ENCODE data around the gene ABLIM2.

DNA sequence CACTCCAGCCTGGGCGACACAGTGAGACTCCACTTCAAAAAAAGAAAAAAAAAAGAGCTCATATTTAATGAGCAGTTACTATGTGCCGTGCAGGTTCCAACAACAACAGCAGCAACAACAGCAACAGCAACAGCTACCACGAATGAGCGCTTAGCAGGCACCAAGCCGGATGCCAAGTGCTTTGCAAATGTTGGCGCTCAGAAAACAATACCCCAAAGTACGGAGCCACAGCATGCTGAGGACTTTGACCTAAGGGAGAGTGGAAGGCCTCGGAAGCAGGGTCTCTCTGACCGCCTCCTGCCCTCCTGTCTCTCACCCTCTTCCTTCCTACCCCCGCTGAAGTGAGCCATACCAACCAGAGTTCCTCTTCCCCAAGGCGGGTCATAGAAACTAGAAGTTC, 116.7 kb downstream of the ABLIM2 start:
- TF ChIP-seq, protein P1, sequence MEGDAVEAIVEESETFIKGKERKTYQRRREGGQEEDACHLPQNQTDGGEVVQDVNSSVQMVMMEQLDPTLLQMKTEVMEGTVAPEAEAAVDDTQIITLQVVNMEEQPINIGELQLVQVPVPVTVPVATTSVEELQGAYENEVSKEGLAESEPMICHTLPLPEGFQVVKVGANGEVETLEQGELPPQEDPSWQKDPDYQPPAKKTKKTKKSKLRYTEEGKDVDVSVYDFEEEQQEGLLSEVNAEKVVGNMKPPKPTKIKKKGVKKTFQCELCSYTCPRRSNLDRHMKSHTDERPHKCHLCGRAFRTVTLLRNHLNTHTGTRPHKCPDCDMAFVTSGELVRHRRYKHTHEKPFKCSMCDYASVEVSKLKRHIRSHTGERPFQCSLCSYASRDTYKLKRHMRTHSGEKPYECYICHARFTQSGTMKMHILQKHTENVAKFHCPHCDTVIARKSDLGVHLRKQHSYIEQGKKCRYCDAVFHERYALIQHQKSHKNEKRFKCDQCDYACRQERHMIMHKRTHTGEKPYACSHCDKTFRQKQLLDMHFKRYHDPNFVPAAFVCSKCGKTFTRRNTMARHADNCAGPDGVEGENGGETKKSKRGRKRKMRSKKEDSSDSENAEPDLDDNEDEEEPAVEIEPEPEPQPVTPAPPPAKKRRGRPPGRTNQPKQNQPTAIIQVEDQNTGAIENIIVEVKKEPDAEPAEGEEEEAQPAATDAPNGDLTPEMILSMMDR (IDR thresholded peaks at IDR 0.05; ENCODE audit: poor library complexity, severe bottlenecking), result no peak
- TF ChIP-seq SMC3 (conservative IDR thresholded peaks at IDR 0.05; ENCODE audit: poor library complexity) (no peak), EP300 (conservative IDR thresholded peaks at IDR 0.05; ENCODE audit: poor library complexity, severe bottlenecking) (no peak), TAF1 (IDR thresholded peaks at IDR 0.05; ENCODE audit: low read depth) (no peak), EZH2 (IDR thresholded peaks at IDR 0.05; ENCODE audit: borderline replicate concordance, insufficient read depth, low read length, poor library complexity, severe bottlenecking) (no peak), POLR2AphosphoS5 (IDR thresholded peaks at IDR 0.05) (no peak), MXI1 (conservative IDR thresholded peaks at IDR 0.05; ENCODE audit: poor library complexity, severe bottlenecking) (no peak), RAD21 (conservative IDR thresholded peaks at IDR 0.05) (no peak)
- TF ChIP-seq, protein P2, sequence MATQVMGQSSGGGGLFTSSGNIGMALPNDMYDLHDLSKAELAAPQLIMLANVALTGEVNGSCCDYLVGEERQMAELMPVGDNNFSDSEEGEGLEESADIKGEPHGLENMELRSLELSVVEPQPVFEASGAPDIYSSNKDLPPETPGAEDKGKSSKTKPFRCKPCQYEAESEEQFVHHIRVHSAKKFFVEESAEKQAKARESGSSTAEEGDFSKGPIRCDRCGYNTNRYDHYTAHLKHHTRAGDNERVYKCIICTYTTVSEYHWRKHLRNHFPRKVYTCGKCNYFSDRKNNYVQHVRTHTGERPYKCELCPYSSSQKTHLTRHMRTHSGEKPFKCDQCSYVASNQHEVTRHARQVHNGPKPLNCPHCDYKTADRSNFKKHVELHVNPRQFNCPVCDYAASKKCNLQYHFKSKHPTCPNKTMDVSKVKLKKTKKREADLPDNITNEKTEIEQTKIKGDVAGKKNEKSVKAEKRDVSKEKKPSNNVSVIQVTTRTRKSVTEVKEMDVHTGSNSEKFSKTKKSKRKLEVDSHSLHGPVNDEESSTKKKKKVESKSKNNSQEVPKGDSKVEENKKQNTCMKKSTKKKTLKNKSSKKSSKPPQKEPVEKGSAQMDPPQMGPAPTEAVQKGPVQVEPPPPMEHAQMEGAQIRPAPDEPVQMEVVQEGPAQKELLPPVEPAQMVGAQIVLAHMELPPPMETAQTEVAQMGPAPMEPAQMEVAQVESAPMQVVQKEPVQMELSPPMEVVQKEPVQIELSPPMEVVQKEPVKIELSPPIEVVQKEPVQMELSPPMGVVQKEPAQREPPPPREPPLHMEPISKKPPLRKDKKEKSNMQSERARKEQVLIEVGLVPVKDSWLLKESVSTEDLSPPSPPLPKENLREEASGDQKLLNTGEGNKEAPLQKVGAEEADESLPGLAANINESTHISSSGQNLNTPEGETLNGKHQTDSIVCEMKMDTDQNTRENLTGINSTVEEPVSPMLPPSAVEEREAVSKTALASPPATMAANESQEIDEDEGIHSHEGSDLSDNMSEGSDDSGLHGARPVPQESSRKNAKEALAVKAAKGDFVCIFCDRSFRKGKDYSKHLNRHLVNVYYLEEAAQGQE (IDR thresholded peaks at IDR 0.05; ENCODE audit: borderline replicate concordance), result no peak

All from neural cell (in vitro differentiated cells).